Measurements from ENCODE around the gene OR11H12. TPM values are rescaled to one million over a fixed set of nuclear protein-coding genes. Genes with fewer than 3 reads are reported as not detected.

OR11H12 gene
- total RNA-seq (2022; extraction: Qiagen RNA extraction; ENCODE audit: low read depth): not detected in 5 replicates

GRCh38 chr14:18600817-18601216, at the start of gene OR11H12:
Gene OR11H12 (plus strand): TSS chr14:18601117. CDS start chr14:18601117, 0 bp downstream.

All from A549 treated with ZK216348 at 1 μM for 4 hours (cell line).